GM18507 (cell line): ENCODE results near the gene TMPRSS11E.
"Not testable (repeated sequence)": the region's sequence is repeated elsewhere in the genome, so short reads cannot be mapped to it uniquely, and the experiment has no call there.

ENCODE experiments used
- DNase-seq: peaks from one replicate; pipeline ENCODE4 v3.0.0; 2011; ENCODE audit warnings: low read depth; ENCODE audit not compliant: insufficient read length; ENCODE audit errors: extremely low spot score
- FAIRE-seq: peaks from 2 replicates; lab custom pipeline; 2011; peaks lifted over from hg19 to GRCh38; lab: Jason Lieb, UNC

The TMPRSS11E gene, protein sequence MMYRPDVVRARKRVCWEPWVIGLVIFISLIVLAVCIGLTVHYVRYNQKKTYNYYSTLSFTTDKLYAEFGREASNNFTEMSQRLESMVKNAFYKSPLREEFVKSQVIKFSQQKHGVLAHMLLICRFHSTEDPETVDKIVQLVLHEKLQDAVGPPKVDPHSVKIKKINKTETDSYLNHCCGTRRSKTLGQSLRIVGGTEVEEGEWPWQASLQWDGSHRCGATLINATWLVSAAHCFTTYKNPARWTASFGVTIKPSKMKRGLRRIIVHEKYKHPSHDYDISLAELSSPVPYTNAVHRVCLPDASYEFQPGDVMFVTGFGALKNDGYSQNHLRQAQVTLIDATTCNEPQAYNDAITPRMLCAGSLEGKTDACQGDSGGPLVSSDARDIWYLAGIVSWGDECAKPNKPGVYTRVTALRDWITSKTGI

DNA sequence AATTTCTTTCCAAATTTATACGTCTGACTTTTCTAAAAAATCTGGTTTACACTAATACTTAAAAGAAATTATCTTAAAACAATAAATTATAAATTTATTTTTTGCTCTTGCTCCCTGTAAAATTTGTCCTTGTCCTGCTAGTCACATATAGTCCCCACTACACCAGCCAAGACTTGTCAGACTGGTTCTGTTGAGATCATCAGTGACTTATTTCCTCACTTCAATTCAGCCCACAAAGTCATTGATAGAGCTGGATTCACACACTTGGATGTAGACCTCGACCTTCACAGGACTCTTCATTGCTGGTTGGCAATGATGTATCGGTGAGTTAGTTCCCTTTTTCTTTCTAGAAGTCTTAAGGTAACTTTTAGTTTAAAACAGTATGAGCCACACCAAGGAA, at the start of gene TMPRSS11E:
TSS of gene TMPRSS11E (plus strand) at position 263 of the 400 bp plus-strand sequence. CDS start at position 313, 50 bp downstream.
- DNase-seq: no peak
- FAIRE-seq: no peak

DNA sequence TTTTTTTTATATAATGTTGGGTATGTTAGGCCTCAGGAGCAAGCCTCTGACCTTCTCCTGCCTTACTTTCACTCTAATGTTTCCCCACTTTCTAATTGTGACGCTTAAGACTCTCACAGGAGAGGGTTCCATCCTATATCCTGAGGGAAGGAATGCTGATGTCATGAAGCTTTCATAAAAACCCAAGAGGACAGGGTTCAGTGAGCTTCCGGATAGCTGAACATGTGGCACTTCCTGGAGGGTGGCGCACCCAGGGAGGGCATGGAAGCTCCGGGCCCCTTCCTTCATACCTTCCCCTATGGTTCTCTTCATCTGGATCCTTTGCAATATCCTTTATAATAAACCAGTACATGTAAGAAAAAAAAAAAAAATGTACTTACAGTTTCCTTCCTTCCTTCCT, 48.0 kb upstream of the TMPRSS11E start:
- no peak for DNase-seq
- no peak for FAIRE-seq

DNA sequence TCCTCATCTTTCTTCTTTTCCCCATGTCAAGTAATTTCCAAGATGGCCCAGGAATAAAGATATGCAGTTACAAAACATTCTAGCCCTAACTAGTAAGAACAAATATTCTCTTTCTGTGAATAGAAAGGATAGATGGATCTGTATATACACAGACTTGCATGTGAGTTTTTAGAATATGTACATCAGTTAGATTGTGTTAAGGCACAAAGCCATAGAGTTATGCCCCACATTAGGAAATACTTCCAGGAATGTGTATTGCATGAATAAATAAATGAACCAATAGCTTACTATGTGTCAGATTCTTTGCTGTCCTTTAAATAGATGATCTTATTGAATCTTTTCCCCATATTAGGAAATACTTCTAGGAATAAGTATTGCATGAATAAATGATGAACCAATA, 46.0 kb upstream of the TMPRSS11E start:
- FAIRE-seq (no peak), DNase-seq (no peak)

DNA sequence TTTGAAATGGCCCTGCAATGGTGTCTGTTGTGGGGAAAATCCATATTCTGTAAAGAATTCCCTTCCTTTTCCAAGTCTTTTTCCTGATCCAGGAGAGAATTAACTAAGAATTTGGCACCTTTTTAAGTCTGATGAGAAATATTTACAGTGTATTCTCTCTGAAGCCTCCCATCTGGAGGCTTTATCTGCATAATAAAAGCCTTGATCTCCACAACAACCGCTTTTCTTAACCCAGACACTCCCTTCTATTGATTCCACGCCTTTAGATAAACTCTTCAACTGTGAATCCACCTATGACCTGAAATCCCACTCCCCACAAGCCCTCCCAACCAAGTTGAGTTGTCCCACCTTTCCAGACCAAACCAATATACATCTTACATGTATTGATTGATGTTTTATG, 43.1 kb upstream of the TMPRSS11E start:
- DNase-seq (no peak), FAIRE-seq (no peak)

DNA sequence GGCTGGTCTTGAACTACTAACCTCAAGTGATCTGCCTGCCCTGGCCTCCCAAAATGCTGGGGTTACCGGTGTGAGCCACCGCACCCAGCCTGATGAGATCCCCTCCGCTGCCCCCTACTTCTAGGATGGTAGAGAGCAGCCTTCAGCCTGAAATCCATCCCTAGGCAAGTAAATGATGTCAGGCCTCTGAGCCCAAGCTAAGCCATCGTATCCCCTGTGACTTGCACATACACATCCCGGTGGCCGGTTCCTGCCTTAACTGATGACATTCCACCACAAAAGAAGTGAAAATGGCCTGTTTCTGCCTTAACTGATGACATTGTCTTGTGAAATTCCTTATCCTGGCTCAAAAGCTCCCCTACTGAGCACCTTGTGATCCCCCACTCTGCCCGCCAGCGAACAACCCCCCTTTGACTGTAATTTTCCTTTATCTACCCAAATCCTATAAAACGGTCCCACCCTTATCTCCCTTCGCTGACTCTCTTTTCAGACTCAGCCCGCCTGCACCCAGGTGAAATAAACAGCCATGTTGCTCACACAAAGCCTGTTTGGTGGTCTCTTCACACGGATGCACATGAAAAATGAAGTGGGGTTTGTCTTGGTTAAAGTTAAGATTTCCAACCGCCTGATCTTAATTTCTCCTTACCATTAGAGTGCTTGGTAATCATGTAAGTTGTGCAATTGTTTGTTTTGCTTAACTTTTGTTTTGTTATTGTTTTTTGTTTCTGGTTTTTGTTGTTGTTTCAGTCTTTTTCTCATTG, 41.4 kb upstream of the TMPRSS11E start:
- FAIRE-seq, DNase-seq: not testable (repeated sequence)

DNA sequence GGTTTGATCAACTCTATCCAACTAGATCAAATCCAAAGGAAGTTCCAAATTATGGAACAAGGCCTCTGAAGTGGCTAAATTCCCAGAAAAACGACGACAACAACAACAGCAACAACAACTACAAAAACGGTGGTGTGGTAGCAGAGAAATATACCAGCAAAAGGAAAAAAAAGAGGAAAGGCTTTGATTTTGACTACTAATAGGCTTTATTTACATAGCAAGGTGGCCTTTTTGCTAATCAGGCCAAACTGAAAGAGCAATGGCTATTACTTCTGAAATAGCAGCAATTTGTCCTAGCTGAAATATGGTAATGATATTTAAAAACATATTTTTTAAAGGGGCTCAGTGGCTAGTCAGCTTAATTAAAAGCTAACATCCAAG, 40.8 kb upstream of the TMPRSS11E start:
- no peak for FAIRE-seq
- DNase-seq: no peak

DNA sequence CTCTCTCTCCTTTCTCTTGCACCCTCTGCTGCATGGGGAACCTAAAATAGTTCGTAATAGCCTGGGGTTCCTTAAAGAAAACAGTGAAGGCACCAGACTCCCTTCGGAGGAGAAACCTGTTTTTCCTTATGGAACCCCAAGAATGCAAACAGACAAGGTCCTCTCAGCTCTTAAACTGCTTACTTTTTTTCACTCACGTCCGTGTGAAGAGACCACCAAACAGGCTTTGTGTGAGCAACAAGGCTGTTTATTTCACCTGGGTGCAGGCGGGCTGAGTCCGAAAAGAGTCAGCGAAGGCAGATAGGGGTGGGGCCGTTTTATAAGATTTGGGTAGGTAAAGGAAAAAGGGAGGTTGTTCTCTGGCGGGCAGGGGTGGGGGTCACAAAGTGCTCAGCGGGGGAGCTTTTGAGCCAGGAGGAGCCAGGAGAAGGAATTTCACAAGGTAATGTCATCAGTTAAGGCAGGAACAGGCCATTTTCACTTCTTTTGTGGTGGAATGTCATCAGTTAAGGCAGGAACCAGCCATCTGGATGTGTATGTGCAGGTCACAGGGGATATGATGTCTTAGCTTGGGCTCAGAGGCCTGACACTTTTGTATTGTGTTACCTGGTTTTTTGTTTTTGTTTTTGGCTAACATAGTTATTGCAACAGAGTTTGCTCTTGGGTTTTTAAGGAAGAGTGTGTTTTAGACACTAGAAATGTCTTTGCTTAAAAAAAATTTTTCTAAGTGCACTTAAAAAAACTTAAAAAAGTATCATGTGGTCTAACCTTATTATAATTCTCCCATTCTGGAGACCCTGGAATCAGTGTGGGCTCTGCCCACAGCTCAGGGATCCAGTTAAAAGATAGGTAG, 40.0 kb upstream of the TMPRSS11E start:
- not testable (repeated sequence) for DNase-seq, FAIRE-seq

DNA sequence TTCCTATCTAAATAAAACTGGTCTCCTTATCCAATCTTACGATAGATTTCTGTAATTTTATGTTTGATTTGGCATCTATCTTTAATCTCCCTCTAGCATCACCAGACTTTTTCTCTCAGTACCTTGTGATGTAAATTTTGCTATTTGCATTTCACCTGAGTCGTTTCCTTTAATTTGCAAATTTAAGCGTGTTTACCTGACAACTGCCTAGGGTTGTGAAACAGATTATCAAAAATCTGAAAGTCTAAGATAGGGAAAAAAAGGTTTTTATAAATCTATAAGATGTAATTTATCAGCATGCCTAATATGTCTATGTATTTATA, 39.4 kb upstream of the TMPRSS11E start:
- no peak for FAIRE-seq
- DNase-seq: no peak

DNA sequence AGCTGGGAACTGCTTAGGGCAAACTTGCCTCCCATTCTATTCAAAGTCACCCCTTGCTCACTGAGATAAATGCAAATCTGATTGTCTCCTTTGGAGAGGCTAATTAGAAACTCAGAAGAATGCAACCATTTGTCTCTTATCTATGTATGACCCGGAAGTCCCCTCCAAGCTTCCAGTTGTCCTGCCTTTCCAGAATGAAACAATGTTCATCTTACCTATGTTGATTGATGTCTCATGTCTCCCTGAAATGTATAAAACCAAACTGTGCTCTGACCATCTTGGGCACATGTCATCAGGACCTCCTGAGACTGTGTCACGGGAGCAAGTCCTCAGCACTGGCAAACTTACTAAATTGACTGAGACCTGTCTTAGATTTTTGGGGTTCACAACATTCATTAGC, 37.1 kb upstream of the TMPRSS11E start:
- DNase-seq (no peak), FAIRE-seq (no peak)

DNA sequence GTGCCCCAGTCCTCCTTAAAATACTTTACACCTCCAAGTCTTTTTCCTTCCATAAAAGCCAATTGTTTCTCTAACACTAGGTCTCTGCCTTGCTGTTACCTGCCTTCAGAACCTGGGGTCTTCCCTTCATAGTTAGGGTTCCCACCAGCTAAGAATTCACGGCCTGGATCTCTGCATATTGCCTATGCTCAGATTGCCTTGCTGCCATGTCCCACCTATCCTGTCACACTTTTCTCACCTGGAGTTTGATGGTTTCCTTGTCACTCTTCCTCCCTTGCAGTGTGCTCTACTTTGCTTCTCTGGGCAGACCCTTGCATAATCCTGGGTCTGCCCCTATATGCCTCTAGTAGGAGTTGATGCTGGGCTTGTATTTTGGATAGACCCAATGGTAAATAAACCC, 36.6 kb upstream of the TMPRSS11E start:
- FAIRE-seq: no peak
- no peak for DNase-seq

DNA sequence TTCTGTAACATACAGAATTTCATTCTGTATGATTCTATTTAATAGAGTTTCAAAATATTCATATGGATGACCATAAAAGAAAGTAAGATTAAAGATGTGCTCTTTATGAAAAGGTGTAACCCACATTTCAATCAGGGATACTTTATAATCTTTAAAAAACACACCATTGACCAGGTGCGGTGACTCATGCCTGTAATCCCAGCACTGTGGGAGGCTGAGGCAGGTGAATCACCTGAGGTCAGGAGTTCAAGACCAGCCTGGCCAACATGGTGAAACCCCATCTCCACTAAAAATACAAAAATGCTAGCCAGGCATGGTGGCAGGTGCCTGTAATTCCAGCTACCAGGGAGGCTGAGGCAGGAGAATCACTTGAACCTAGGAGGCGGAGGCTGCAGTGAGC, 35.2 kb upstream of the TMPRSS11E start:
- not testable (repeated sequence) for DNase-seq, FAIRE-seq

DNA sequence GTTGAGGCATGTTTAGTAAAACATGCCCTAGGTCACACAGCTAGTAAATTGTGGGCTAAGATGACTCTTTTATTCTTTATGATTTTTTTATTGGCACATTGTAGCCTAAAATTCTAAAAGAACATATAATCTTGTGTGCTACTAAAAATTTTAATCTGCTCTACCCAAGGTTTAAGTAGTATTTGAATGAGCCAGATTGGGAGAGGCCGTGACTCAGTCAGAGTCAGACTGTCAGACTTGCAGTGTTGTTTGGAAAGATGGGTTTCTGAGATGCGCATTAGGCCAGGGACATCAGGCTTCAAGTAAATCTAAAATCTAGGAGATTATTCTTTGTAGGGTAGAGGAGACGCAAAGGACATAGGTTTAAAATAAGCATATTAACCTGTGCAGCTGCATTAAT, 30.7 kb upstream of the TMPRSS11E start:
- DNase-seq (no peak), FAIRE-seq (no peak)

DNA sequence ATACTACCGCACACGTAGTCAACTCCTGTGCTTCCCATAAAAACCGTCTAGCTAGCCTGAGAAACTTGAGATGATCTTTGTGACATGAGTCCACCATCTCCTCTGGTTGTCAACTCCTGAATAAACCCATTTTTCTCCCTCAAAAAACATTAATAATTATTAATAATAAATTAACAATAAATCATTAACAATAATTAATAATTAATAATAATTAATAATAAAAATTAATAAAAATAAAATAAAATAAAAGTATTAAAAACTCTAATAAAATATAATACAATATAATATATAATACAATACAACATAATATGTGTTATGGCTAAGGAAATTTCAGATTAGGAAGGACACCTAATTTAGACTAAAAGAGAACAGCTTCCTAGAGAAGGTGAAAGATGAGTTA, 20.7 kb upstream of the TMPRSS11E start:
- DNase-seq (no peak), FAIRE-seq (no peak)

DNA sequence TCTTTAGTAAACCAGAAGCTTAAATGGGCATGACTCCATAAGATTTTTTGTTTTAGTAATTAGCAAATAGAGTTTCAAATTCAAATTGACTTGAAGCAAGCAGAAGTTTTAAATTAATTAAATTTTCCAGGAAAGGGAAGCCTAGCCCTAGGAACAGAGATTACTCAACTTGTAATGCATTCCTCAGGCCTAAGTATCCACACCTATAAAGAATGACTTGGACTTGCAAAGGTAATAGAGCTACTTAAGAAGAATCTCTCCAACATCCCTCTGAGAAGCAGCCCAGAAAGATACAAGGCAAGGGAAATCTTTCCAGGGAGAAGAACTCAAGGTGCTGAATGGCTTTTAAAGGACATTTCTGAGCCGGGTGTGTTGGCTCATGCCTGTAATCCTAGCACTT, 16.9 kb upstream of the TMPRSS11E start:
- FAIRE-seq (no peak), DNase-seq (no peak)

DNA sequence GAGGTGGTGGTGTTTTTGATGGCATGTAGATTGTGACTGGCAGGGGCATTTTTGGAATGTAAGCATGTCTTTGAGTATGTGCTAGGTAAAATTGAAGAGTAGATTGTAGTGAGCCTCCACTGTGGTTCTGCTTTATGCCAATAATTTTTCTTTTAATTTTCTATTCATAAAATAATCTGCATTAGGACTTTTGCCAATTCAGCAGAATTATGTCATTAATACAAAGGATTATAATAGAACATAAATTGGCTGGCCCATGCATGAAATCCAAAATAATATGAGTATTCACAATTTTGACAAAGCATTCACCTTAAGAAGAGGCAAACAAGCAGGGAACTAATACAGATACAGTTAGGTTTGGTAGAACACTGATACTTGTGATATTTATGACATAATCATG, 14.9 kb upstream of the TMPRSS11E start:
- FAIRE-seq: no peak
- DNase-seq: no peak

DNA sequence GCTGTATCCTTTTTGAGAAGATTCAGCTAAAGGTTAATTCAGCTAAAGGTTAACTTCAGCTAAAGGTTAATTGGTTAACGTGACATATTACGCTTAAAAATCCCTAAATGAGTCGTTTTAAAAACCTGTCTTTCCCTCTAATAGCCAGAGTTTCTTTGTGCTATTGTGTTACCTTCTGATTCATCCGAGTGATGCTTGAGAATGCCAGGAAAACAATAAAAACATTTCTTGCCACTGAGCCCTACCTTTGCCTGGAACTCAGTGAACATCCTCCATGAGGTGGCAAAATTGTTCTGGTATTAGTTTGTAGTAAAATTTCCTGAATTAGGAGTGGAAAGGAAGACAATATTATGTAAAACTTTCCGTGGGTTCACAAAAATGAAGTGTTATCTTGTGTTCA, 13.7 kb upstream of the TMPRSS11E start:
- FAIRE-seq (no peak), DNase-seq (no peak)

DNA sequence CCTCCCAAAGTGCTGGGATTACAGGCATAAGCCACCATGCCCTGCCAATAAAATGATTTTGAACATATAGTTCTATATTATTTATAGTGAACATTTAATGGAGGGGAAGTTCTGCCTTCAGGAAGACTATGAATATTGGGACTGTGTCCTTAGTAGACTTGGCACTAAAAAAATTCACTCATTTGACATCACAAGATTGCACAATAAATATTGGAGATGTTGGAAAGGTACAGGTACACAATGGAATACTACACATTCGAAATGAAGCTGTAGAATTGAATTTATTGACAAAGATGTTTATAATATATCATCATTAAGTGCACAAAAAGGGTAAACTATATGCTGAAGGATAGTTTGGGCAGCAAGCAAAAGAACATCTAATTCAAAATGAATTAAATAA, 13.0 kb upstream of the TMPRSS11E start:
- no peak for DNase-seq
- no peak for FAIRE-seq

DNA sequence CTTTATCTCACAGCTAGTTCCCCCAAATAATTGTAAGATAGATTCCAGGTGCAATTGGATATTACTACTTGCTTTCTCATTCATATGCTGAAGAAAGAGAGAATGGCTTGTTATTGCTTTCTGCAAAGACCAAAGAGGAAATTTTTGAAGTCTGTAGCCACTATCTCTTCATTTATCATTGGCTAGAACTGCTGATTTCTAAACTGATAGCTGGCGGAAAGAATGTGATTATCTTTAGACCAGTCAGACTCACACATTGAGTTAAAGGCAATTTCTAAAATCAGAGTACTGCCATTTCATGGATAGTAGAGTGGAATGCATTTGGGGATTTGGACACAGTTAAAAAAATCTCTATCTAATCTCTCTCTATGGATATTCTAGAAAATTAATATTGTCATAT, 12.4 kb upstream of the TMPRSS11E start:
- no peak for DNase-seq
- no peak for FAIRE-seq

DNA sequence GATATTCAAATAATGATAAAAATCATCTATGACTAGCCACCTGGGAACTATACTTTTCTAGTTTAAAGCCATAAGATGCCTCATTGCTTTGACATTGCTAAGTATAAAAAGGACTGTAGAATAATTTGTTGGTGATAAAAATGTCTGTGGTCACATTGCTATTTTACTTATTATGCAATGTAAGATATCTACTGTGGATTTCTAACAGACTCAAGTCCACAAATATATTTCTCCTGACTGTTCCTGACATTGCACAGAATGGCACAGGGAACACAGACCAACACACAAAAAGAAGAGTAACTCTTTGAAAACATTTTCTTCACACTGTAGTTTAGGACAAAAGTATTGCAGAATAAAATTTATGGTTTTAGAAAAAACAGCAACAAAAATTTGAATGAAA, 2.2 kb upstream of the TMPRSS11E start:
- DNase-seq (no peak), FAIRE-seq (no peak)
